ENCODE results near the gene TRIM54. TPM values are rescaled to one million over a fixed set of nuclear protein-coding genes. Genes with fewer than 3 reads are reported as not detected.

The TRIM54 gene
- total and polyA plus RNA-seq, 2 of the 8 experiments (the other 6 are each of a cell fraction or from before 2014, with no cell fraction given): 3.9 to 5.8 TPM

DNA sequence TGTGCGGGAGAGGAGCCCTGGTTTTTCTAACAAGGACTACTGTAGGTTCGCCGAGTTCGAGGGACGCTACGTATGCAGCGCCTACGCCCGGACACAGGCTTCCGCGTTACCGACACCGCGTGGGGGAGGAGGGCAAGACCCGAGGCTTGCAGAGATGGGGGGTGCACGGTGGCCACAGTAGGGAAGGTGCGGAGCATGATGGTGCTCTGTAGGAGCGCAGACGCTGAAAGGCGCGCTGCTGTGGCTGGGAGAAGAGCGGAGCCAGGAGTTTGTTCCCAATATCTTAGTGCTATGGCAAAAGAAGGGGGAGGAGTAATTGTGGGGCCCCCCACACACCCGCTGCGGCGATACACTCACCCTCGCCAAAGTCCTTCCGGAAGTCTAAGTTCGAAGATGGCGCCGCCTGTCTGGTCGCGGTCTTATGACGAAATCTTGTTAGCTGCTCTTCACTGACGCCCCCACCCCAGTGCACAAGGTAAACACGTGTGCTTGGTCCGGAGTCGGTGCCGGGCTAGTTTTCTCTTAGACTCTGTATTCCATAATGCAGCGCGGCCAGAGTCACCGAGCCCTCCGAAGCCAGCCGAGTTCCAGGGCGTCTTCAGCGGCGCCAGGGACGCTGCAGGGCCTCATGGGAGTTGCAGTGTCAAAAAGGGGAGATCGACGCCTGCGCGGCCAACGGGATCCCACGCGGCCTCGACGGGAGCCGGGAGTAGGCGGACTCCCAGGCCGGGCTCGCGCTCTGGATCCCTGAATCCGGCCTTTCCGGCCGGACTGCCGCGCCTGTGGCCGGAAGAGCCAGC, 74.4 kb downstream of the TRIM54 start, which contains the start of gene GTF3C2 (continued):
- TF ChIP-seq KDM4A (IDR thresholded peaks at IDR 0.05; ENCODE audit: low read depth, low read length, severe bottlenecking): peak; percentile 90
- TF ChIP-seq EGR1 (IDR thresholded peaks at IDR 0.05; ENCODE audit: borderline replicate concordance, low read depth, low read length): peak; percentile 40; the same call in 1 of the 2 replicates
- no peak for TF ChIP-seq POU5F1 (IDR thresholded peaks at IDR 0.05; ENCODE audit: low read depth, low read length)
- no peak for TF ChIP-seq JUN (IDR thresholded peaks at IDR 0.05; ENCODE audit: low read depth, low read length)
- TF ChIP-seq, protein P1, sequence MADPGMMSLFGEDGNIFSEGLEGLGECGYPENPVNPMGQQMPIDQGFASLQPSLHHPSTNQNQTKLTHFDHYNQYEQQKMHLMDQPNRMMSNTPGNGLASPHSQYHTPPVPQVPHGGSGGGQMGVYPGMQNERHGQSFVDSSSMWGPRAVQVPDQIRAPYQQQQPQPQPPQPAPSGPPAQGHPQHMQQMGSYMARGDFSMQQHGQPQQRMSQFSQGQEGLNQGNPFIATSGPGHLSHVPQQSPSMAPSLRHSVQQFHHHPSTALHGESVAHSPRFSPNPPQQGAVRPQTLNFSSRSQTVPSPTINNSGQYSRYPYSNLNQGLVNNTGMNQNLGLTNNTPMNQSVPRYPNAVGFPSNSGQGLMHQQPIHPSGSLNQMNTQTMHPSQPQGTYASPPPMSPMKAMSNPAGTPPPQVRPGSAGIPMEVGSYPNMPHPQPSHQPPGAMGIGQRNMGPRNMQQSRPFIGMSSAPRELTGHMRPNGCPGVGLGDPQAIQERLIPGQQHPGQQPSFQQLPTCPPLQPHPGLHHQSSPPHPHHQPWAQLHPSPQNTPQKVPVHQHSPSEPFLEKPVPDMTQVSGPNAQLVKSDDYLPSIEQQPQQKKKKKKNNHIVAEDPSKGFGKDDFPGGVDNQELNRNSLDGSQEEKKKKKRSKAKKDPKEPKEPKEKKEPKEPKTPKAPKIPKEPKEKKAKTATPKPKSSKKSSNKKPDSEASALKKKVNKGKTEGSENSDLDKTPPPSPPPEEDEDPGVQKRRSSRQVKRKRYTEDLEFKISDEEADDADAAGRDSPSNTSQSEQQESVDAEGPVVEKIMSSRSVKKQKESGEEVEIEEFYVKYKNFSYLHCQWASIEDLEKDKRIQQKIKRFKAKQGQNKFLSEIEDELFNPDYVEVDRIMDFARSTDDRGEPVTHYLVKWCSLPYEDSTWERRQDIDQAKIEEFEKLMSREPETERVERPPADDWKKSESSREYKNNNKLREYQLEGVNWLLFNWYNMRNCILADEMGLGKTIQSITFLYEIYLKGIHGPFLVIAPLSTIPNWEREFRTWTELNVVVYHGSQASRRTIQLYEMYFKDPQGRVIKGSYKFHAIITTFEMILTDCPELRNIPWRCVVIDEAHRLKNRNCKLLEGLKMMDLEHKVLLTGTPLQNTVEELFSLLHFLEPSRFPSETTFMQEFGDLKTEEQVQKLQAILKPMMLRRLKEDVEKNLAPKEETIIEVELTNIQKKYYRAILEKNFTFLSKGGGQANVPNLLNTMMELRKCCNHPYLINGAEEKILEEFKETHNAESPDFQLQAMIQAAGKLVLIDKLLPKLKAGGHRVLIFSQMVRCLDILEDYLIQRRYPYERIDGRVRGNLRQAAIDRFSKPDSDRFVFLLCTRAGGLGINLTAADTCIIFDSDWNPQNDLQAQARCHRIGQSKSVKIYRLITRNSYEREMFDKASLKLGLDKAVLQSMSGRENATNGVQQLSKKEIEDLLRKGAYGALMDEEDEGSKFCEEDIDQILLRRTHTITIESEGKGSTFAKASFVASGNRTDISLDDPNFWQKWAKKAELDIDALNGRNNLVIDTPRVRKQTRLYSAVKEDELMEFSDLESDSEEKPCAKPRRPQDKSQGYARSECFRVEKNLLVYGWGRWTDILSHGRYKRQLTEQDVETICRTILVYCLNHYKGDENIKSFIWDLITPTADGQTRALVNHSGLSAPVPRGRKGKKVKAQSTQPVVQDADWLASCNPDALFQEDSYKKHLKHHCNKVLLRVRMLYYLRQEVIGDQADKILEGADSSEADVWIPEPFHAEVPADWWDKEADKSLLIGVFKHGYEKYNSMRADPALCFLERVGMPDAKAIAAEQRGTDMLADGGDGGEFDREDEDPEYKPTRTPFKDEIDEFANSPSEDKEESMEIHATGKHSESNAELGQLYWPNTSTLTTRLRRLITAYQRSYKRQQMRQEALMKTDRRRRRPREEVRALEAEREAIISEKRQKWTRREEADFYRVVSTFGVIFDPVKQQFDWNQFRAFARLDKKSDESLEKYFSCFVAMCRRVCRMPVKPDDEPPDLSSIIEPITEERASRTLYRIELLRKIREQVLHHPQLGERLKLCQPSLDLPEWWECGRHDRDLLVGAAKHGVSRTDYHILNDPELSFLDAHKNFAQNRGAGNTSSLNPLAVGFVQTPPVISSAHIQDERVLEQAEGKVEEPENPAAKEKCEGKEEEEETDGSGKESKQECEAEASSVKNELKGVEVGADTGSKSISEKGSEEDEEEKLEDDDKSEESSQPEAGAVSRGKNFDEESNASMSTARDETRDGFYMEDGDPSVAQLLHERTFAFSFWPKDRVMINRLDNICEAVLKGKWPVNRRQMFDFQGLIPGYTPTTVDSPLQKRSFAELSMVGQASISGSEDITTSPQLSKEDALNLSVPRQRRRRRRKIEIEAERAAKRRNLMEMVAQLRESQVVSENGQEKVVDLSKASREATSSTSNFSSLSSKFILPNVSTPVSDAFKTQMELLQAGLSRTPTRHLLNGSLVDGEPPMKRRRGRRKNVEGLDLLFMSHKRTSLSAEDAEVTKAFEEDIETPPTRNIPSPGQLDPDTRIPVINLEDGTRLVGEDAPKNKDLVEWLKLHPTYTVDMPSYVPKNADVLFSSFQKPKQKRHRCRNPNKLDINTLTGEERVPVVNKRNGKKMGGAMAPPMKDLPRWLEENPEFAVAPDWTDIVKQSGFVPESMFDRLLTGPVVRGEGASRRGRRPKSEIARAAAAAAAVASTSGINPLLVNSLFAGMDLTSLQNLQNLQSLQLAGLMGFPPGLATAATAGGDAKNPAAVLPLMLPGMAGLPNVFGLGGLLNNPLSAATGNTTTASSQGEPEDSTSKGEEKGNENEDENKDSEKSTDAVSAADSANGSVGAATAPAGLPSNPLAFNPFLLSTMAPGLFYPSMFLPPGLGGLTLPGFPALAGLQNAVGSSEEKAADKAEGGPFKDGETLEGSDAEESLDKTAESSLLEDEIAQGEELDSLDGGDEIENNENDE (IDR thresholded peaks at IDR 0.05; ENCODE audit: insufficient replicate concordance, low read length): no peak
- no peak for TF ChIP-seq FOSL1 (IDR thresholded peaks at IDR 0.05; ENCODE audit: insufficient read depth, low read depth, low read length)
- no peak for TF ChIP-seq ZNF274 (IDR thresholded peaks at IDR 0.05; ENCODE audit: borderline replicate concordance, extremely low read depth, low read length)
- TF ChIP-seq CBX8 (IDR thresholded peaks at IDR 0.05; ENCODE audit: borderline replicate concordance, low read depth, low read length): no peak
- TF ChIP-seq TAF7 (optimal IDR thresholded peaks at IDR 0.05; ENCODE audit: borderline replicate concordance, low read depth, low read length): peak; percentile 74

Measured in H1 (cell line).